A673 (cell line): ENCODE data around the gene LRRN2. TPM values are rescaled to one million over a fixed set of nuclear protein-coding genes. Genes with fewer than 3 reads are reported as not detected.

ENCODE experiments used
- BruUV-seq: library from RNA; stranded (reverse); fragments of 400-500 nt; replicated peaks from 2 replicates; lab custom pipeline; 2021; lab: Mats Ljungman, UMichigan
- CTCF ChIA-PET: fragments of 300-600 bp; sonication (Branson Sonifier 250); formaldehyde crosslinking; loops from one replicate; lab custom pipeline; 2022; ENCODE audit warnings: antibody characterized with exemption; lab: Charles Lee
- POLR2A ChIA-PET: fragments of 300-600 bp; sonication (Branson Sonifier 250); formaldehyde crosslinking; loops from one replicate; lab custom pipeline; 2022; ENCODE audit warnings: antibody characterized with exemption; ENCODE audit not compliant: low non-redundant PET; lab: Charles Lee
- DNase-seq: peaks from one replicate; pipeline ENCODE4 v3.0.0-alpha.2; 2015; ENCODE audit warnings: low spot score
- H3K27ac ChIP-seq: fragments of 200-600 bp; sonication (generic); 2 replicates; pipeline ENCODE4 v1.5.1; 2016; ENCODE audit warnings: mixed run types, low read depth, mild to moderate bottlenecking, mixed read lengths, antibody characterized with exemption, low read length; ENCODE audit not compliant: poor library complexity, severe bottlenecking
- H3K27me3 ChIP-seq: fragments of 200-600 bp; sonication (generic); replicated peaks from 2 replicates; pipeline ENCODE4 v1.6.1; 2017; ENCODE audit warnings: mixed run types, low read depth, mild to moderate bottlenecking, mixed read lengths, antibody characterized with exemption, low read length; ENCODE audit not compliant: insufficient read depth, poor library complexity
- H3K36me3 ChIP-seq: fragments of 200-600 bp; sonication (generic); 2 replicates; pipeline ENCODE4 v1.6.1; 2016; ENCODE audit warnings: mixed run types, mild to moderate bottlenecking, mixed read lengths, antibody characterized with exemption, low read length; ENCODE audit not compliant: insufficient read depth, poor library complexity, severe bottlenecking
- H3K4me1 ChIP-seq: fragments of 200-600 bp; sonication (generic); 2 replicates; pipeline ENCODE4 v1.6.1; 2017; ENCODE audit warnings: mixed run types, mild to moderate bottlenecking, mixed read lengths, antibody characterized with exemption, low read length; ENCODE audit not compliant: insufficient read depth, poor library complexity, severe bottlenecking
- H3K4me3 ChIP-seq: fragments of 200-600 bp; sonication (generic); 2 replicates; pipeline ENCODE4 v1.5.1; 2016; ENCODE audit warnings: low read depth, mixed run types, mild to moderate bottlenecking, mixed read lengths, low read length; ENCODE audit not compliant: poor library complexity, severe bottlenecking
- H3K9me3 ChIP-seq: fragments of 200-600 bp; sonication (generic); 2 replicates; pipeline ENCODE4 v1.6.1; 2016; ENCODE audit warnings: mixed run types, low read depth, mild to moderate bottlenecking, mixed read lengths, antibody characterized with exemption, low read length; ENCODE audit not compliant: poor library complexity, severe bottlenecking
- EZH2 ChIP-seq: fragments of 200-600 bp; sonication (generic); IDR thresholded peaks from 2 replicates; pipeline ENCODE4 v1.6.1; 2017; ENCODE audit warnings: borderline replicate concordance, low read depth, mild to moderate bottlenecking, mixed read lengths, antibody characterized with exemption, low read length; ENCODE audit not compliant: poor library complexity, severe bottlenecking
- intact Hi-C: fragments of 100-400 bp; cut with micrococcal nuclease; formaldehyde crosslinking; loops from one replicate; pipeline ENCODE4 v1.10.0; 2022; ENCODE audit not compliant: unreplicated experiment
- total RNA-seq: library from RNA; stranded (reverse); gene quantifications from 2 replicates; pipeline ENCODE4 v1.2.3, GENCODE V29; 2021
- TF ChIP-seq, protein P1 (sequence below): fragments of 300-800, 200-600 bp; sonication (generic); conservative IDR thresholded peaks from 2 replicates; pipeline ENCODE4 v1.5.1; 2017; ENCODE audit warnings: low read depth, mild to moderate bottlenecking, antibody characterized with exemption, low read length, moderate library complexity, mixed read lengths

LRRN2 gene
- total RNA-seq, 1 experiment from 2014 or later, result not detected

DNA sequence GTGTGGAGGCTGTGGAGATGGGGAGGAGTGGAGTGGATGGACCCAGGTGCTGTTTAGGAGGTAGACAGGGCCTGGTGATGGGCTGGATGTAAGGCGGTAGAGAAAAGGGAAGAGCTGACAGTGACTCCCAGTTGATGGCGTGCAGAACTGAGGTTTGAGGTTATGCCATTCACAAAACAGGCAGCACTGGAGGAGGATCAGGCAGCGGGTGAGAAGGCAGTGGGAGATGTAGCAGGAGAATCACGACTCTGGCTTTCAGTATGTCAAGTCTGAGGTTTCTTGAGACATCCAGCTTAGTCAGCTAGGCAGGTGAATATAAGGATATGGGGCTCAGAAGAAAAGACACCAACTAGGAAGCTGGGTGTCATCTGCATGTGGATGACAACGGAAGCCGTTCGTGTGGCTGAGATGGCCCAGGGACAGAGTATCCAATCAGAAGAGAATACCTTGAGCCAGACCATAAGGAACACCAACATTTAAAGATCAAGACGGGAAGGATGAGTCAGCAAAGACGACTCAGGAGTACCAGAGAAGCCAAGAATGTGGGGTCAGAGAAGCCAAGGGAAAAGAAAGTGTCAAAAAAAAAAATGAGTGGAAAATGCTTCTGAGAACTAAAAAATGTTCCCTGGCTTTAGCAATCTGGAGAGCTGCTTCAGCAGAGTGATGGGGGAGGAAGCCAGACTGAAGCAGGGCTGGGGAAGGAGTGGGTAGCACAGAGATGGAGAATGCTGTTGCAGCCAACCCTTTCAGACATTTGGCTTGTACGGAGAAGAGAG lies 15.2 kb downstream of the LRRN2 start:
- BruUV-seq, result no TSS peak
- ChIA-PET POLR2A (no interaction called here), CTCF (no interaction called here)
- no peak overlapping the region for H3K4me3 ChIP-seq
- intact Hi-C loops, result no loop called here
- no peak for DNase-seq
- TF ChIP-seq EZH2, result no peak
- TF ChIP-seq, protein P1, sequence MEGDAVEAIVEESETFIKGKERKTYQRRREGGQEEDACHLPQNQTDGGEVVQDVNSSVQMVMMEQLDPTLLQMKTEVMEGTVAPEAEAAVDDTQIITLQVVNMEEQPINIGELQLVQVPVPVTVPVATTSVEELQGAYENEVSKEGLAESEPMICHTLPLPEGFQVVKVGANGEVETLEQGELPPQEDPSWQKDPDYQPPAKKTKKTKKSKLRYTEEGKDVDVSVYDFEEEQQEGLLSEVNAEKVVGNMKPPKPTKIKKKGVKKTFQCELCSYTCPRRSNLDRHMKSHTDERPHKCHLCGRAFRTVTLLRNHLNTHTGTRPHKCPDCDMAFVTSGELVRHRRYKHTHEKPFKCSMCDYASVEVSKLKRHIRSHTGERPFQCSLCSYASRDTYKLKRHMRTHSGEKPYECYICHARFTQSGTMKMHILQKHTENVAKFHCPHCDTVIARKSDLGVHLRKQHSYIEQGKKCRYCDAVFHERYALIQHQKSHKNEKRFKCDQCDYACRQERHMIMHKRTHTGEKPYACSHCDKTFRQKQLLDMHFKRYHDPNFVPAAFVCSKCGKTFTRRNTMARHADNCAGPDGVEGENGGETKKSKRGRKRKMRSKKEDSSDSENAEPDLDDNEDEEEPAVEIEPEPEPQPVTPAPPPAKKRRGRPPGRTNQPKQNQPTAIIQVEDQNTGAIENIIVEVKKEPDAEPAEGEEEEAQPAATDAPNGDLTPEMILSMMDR, result no peak
- no peak overlapping the region for H3K27ac ChIP-seq
- H3K9me3 ChIP-seq, result no peaks in the 10 kb centered on the region
- H3K4me1 ChIP-seq, result no peaks in the 10 kb centered on the region
- no peaks in the 10 kb centered on the region for H3K27me3 ChIP-seq
- no peaks in the 10 kb centered on the region for H3K36me3 ChIP-seq

DNA sequence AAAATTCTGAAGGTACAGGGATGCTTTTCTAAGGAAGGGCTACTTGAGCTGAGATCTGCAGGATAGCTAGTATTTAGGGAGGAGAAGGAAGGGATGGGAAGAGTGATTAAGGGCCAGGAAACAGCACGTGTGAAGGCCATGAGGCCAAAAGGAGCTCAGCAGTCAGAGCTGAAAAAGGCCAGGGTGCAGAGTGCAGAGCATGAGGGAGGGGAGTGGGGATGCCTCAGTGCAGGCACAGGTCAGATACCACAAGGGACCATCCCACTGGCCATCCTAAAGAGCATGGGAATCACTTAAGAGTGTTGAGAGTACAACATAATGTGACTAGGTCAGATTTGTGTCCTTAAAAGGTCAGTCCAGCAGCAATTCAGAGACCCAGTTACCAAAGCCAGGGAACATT lies 16.0 kb downstream of the LRRN2 start:
- no peaks in the 10 kb centered on the region for H3K36me3 ChIP-seq
- H3K27me3 ChIP-seq, result no peaks in the 10 kb centered on the region
- no peaks in the 10 kb centered on the region for H3K9me3 ChIP-seq
- POLR2A ChIA-PET, result no interaction called here
- H3K4me3 ChIP-seq, result no peak overlapping the region
- TF ChIP-seq, protein P1, result no peak
- no peak for TF ChIP-seq EZH2
- BruUV-seq, result no TSS peak
- no peaks in the 10 kb centered on the region for H3K4me1 ChIP-seq
- no peak overlapping the region for H3K27ac ChIP-seq
- CTCF ChIA-PET, result no interaction called here
- intact Hi-C loops, result no loop called here
- DNase-seq, result no peak

DNA sequence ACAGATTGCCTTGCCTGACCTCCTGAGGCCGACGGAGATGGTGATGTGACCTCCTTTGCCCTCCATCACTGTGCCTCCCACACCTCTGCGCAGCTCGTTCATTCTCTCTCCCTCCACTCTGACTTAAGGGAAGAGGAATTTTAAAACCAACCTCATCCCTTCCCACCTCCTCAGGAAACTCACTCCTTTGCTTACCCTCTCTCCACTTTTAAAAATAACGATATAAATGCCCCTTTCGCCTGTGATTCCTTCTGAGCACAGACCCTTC lies 21.2 kb downstream of the LRRN2 start:
- H3K27ac ChIP-seq, result no peak overlapping the region
- H3K27me3 ChIP-seq, result no peaks in the 10 kb centered on the region
- ChIA-PET CTCF (no interaction called here), POLR2A (interaction anchor here (0.7 kb wide), 1 partner anchor 41 kb away, joined by 3 read pairs; no protein-coding TSS in a partner anchor)
- no peak for DNase-seq
- no TSS peak for BruUV-seq
- H3K9me3 ChIP-seq, result no peaks in the 10 kb centered on the region
- intact Hi-C loops, result no loop called here
- H3K36me3 ChIP-seq, result no peaks in the 10 kb centered on the region
- no peak overlapping the region for H3K4me3 ChIP-seq
- no peaks in the 10 kb centered on the region for H3K4me1 ChIP-seq
- TF ChIP-seq, protein P1, result no peak
- TF ChIP-seq EZH2, result no peak
